HG03039 (cell line): ENCODE data around the gene WDR19.
"Not testable (repeated sequence)": the region's sequence is repeated elsewhere in the genome, so short reads cannot be mapped to it uniquely, and the experiment has no call there.

Experiments used
- ATAC-seq: cut with Tn5 transposase; IDR thresholded peaks from one replicate; pipeline ENCODE4 v1.9.1; 2021; ENCODE audit warnings: mild to moderate bottlenecking, moderate library complexity; ENCODE audit not compliant: unreplicated experiment

The WDR19 gene

GRCh38 chr4:39181905-39182638 is at the start of gene WDR19:
TSS of gene WDR19 (plus strand) at chr4:39182529. CDS start at chr4:39182558, 29 bp downstream.
- ATAC-seq: peak; percentile 98

DNA sequence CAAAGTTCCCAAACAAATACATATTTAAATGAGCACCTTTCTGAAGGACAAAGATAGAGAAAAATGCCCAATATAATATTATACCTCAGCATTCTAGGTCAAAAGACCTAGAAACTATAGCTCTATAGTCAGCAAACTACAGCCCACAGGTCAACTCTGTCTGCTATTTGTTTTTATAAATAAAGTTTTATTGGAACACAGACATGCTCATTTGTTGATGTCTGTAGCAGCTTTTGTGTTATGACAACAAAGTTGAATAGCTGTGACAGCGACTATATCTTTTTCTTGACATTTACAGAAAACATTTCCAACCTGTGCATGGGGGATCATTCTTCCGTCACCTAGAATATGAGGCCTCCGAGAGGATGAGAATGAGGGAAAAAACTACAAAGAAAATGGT is 48.7 kb upstream of the WDR19 start:
- ATAC-seq: no peak

DNA sequence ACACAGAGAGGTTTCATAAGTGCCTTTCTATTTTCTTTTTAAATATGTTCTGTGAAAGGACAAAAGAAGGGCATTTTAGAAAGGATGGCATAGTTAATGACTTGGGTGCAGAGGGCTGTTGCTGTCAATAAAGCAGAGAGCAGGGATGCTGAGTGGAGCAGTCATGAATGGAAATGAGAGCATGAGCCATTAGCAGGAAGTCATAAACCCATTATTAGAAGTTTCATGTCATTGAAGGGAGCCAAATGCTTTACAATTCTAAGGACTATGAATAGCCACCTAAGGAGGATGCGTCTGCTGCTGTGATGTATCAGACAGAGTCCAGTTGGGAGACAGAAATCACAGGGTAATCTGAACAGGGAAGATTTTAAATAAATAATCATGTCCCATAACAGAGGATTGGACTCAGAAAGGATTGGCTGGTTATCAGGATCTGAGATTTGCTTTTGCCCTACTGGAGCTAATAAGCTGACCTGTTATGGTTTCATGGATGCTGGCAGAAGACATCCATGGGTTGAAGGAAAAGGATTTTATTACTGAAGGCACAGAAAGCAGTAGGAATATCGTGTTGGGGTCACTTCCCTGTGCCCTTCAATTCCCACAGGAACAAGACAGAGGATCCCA is 47.5 kb upstream of the WDR19 start:
- no peak for ATAC-seq

- not testable (repeated sequence) for ATAC-seq
These were observed 44.1 kb upstream of the WDR19 start for GRCh38 chr4:39138227-39138626.

- no peak for ATAC-seq
These were observed 36.1 kb upstream of the WDR19 start for GRCh38 chr4:39146211-39146610.

DNA sequence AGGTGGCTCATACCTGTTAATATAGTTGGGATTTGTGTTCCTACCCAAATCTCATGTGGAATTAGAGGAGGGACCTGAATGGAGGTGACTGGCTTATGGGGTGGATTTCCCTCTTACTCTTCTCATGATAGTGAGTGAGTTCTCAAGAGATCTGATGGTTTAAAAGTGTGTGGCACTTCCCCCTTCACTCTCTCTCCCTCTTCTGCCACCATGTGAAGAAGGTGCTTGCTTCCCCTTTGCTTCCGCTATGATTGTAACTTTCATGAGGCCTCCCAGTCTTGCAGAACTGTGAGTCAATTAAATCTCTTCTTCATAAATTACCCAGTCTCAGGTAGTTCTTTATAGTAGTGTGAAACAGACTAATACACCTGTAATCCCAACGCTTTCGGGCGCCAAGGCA is 28.3 kb upstream of the WDR19 start:
- ATAC-seq: no peak

- ATAC-seq: no peak
These were observed 24.8 kb upstream of the WDR19 start for GRCh38 chr4:39157520-39157919.

DNA sequence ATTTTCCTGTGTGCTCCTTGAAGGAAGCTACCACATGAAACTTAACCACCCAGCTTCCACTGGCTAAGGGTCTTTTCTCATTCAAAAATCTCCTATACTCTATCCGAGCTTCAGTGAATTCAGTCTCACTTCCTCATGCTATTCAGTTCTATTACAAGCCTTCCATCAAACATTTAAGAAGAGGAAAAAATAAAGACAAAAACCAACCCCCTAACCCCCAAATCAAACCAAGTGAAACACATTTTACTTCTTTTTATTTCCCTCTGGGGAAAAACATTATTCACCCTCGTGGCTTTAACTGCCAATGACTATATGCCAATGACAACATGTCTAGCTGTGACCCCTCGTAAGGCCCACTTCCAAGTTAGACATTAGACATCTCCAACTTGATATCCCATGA is 16.2 kb upstream of the WDR19 start:
- ATAC-seq: no peak

DNA sequence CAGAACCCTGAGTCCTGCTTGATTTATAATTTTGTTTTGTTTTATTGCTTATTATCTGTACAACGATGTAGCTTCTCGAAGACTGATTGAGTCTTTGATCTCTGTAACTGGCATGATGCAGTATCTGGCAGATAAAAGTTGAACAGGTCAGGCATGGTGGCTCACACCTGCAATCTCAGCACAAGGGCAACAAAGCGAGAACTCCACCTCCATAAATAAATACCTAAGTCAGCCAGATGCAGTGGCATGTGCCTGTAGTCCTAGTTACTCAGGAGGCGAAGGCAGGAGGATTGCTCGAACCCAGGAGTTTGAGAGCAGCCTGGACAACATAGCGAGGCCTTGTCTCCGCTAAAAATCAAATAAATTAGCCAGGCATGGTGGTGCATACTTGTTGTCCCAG is 15.7 kb upstream of the WDR19 start:
- no peak for ATAC-seq

DNA sequence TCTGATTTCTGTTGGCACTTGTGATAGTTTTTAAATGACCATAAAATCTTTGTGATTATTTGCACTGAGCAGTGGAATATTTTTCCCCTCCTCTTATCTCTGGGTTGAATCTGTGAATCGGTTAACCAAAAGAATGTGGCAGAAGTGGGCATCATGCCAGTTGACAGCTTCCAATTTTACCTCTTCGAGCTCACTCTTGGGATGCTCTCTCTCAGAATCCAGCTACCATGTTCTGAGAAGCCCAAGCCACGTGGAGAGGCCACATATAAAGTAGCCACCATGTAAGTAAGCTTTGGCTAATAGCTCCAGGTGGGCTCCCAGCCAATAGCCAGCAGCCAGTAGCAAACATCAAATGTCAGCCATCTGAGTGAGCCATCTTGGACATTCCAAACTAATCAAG is 12.9 kb upstream of the WDR19 start:
- ATAC-seq: no peak

DNA sequence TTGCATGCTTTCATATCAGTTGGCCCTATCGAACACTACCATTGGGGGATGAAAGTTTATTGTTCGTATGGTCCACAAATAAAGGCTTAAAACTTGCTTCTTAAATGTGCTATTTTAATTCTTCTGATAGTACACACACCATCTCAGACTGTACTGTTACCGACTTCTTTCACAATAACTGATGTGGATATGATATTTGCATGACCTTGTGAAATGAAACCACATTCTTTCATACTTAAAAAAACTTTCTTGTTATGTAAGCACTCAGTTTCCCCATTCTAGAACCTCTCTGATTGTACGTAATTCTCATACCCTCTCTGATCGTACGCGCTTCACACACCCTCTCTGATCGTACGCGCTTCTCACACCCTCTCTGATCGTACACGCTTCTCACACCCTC is 12.0 kb upstream of the WDR19 start:
- ATAC-seq: no peak

DNA sequence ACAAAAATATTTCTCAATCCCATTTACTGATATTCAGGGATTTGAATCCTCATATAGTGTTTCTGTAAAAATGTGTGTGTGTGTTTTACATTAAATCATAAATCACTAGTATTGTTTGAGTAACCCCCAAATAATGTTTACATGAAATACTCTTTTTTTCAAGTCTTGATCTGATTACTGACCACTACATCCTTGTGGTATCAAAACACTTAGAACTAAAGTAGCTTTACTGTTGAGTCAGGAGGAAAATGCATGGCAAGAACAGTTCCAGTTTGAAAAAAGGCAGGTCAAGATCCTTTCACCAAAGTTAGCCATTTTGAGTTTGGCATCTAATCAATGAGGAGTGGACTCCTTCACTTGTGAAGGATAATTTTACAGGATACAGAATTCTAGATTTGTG is 3.6 kb upstream of the WDR19 start:
- ATAC-seq: no peak

- no peak for ATAC-seq
These were observed 2.6 kb upstream of the WDR19 start for GRCh38 chr4:39179681-39180080.

GRCh38 chr4:39180629-39181028 is 1.7 kb upstream of the WDR19 start:
- not testable (repeated sequence) for ATAC-seq

- ATAC-seq: no peak
These were observed 817 bp upstream of the WDR19 start for GRCh38 chr4:39181520-39181904.

- no peak for ATAC-seq
These were observed 19.6 kb downstream of the WDR19 start for GRCh38 chr4:39201963-39202362.

DNA sequence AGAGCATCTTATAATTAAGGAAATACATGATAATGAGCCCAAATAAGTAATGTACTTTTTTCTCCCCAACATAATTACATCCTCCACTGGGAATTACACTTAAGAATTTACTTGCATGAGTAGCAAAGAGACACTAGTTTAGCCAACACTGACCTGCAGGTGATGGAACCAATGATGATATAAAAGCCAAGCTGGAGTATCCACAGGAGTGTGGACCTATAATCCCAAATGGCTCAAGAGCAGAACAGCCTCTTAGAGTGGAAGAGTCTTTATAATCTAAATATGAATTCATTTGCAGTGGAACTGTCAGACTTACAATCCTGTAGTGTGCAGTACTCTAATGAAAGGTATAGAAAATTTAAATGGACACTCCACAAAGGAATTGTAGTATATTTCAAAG is 22.2 kb downstream of the WDR19 start:
- ATAC-seq: no peak

DNA sequence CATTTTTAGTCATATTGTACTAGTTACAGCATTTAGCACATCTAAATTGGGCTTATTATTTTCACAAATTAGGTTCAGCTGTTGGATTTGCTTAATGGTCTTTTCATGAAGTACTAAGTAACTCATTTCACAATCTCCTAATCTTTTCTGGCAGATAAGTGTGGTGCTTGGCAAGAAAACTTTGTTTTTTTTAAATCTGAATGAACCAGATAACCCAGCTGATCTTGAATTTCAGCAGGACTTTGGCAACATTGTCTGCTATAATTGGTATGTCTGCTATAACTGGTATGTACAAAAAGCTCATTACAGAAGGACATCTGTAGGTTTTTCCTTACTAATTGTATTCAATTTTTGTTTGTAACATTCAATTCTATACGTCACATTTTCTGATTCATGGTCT is 22.7 kb downstream of the WDR19 start:
- ATAC-seq: no peak

DNA sequence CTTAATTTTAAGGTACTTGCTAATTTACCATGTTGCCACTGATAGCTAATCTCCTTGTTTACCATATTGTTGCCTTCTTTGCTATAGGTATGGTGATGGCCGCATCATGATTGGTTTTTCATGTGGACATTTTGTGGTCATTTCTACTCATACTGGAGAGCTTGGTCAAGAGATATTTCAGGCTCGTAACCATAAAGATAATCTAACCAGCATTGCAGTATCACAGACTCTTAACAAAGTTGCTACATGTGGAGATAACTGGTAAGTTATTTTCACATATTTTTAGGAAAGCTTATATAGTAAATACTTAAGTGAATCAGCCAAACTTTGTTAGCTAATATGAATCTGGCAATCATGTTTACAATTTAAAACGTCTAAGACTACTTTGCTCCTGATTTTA is 23.1 kb downstream of the WDR19 start:
- ATAC-seq: no peak

GRCh38 chr4:39227906-39228305 is 45.6 kb downstream of the WDR19 start:
- ATAC-seq: no peak

DNA sequence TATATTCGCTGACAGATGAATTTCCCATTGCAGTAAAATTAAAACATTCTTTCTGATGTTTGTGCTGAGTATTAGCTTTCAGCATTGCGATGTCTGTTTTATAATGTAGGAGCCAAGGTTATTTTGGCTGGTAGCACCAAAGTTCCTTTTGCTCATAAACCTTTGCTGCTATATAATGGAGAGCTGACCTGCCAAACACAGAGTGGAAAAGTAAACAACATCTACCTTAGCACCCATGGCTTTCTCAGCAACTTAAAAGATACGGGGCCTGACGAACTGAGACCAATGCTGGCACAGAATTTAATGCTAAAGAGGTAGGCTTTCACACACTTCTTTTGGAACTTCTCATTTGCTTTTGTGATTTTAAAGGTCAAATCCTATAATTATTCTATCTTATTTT is 46.0 kb downstream of the WDR19 start:
- no peak for ATAC-seq

DNA sequence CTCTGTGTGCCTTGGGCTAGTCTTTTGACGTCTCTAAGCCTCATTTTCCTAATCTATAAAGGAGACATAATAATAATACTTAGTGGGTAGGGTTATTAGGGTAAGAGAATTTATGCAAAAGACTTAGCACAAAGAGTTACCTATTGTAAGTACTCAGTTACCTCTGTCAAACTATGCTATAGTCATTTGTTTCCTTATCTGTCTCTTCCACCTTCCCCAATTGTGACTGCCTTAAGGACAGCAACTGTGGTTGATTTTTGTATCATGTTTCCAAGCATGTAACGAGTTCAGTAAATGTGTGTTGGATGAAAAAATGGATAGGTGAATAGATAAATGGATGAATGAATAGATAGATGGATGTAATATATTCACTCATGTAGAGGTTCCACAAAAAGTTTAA is 48.1 kb downstream of the WDR19 start:
- no peak for ATAC-seq

DNA sequence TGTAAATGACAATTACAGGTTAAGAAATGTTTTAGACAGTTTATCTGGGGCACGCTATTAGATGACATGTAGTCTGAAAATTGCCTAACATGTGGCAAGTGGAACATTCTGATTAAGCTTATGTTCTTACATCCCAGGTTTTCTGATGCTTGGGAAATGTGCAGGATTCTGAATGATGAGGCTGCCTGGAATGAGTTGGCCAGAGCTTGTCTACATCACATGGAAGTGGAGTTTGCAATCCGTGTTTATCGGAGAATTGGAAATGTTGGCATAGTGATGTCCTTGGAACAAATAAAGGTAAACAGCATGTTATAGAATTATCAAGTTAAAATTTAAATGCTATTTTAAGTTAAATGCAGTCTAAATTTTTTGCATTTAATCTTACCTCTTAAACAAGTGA is 49.3 kb downstream of the WDR19 start:
- no peak for ATAC-seq
